ENCODE results near the gene PSMD9.
A peak's percentile ranks its signal among the peaks of the same experiment; 100 is the strongest.

PSMD9 gene

GRCh38 chr12:121960541-121960940 is 72.0 kb downstream of the PSMD9 start:
- Histone ChIP-seq H2AK5ac (ENCODE audit: low read length) (no peak overlapping the region), H3K79me1 (ENCODE audit: low read length) (no peaks in the 10 kb centered on the region), H3K14ac (ENCODE audit: low read length) (no peak overlapping the region), H3K9me3 (ENCODE audit: insufficient read depth, low read depth, low read length) (no peaks in the 10 kb centered on the region), H2BK12ac (ENCODE audit: low read length) (no peak overlapping the region), H2BK5ac (ENCODE audit: low read depth, low read length, poor library complexity) (no peak overlapping the region), H3K4ac (ENCODE audit: low read depth, low read length) (no peak overlapping the region), H3K23ac (ENCODE audit: low read length) (no peak overlapping the region), H3K4me1 (ENCODE audit: control insufficient read depth in 1 of 2, insufficient read depth in 2 of 2, low read length in 2 of 2) (peaks cover 0 to 2% of the 10 kb centered on the region in 2 experiments), H4K12ac (ENCODE audit: low read depth, low read length) (no peak overlapping the region), H3K4me2 (ENCODE audit: low read length) (no peak overlapping the region), H4K8ac (ENCODE audit: low read depth, low read length) (no peak overlapping the region), H3K18ac (ENCODE audit: low read length) (no peak overlapping the region), H4K91ac (ENCODE audit: low read depth, low read length) (no peak overlapping the region), H3K4me3 (ENCODE audit: low read depth, low read length) (no peak overlapping the region), H3K79me2 (ENCODE audit: control insufficient read depth, insufficient read depth, low read length, poor library complexity) (no peaks in the 10 kb centered on the region), H2BK120ac (ENCODE audit: insufficient read depth, low read length, poor library complexity) (no peak overlapping the region), H3K27ac (ENCODE audit: low read depth, low read length) (no peak overlapping the region), H3K27me3 (ENCODE audit: insufficient read depth, low read length) (no peaks in the 10 kb centered on the region), H3K9ac (ENCODE audit: low read length) (no peak overlapping the region), H3K36me3 (ENCODE audit: control insufficient read depth in 1 of 2, insufficient read depth in 2 of 2, low read length in 2 of 2) (peaks cover 0 to 2% of the 10 kb centered on the region in 2 experiments), H2AFZ (ENCODE audit: insufficient read depth, low read length, poor library complexity) (no peak overlapping the region)
- peak; percentile 82 for DNase-seq
- no CpG with 5 or more reads among the region's 7 CpGs for WGBS (ENCODE audit: extremely low coverage, insufficient coverage, insufficient read length)

GRCh38 chr12:121961195-121961879 is 72.7 kb downstream of the PSMD9 start:
- peaks cover 0 to 2% of the 10 kb centered on the region in 2 experiments for H3K4me1 ChIP-seq (ENCODE audit: control insufficient read depth in 1 of 2, insufficient read depth in 2 of 2, low read length in 2 of 2)
- no peak overlapping the region for H2AK5ac ChIP-seq (ENCODE audit: low read length)
- H3K4ac ChIP-seq (ENCODE audit: low read depth, low read length), result no peak overlapping the region
- H2BK5ac ChIP-seq (ENCODE audit: low read depth, low read length, poor library complexity), result no peak overlapping the region
- no peak overlapping the region for H2AFZ ChIP-seq (ENCODE audit: insufficient read depth, low read length, poor library complexity)
- H3K23ac ChIP-seq (ENCODE audit: low read length), result no peak overlapping the region
- H3K36me3 ChIP-seq (ENCODE audit: control insufficient read depth in 1 of 2, insufficient read depth in 2 of 2, low read length in 2 of 2), result peaks cover 0 to 2% of the 10 kb centered on the region in 2 experiments
- H3K79me1 ChIP-seq (ENCODE audit: low read length), result no peaks in the 10 kb centered on the region
- no peak overlapping the region for H2BK12ac ChIP-seq (ENCODE audit: low read length)
- H4K8ac ChIP-seq (ENCODE audit: low read depth, low read length), result no peak overlapping the region
- WGBS (ENCODE audit: extremely low coverage, insufficient coverage, insufficient read length), result 100% methylated on average over 1 of the region's 5 CpGs
- no peaks in the 10 kb centered on the region for H3K9me3 ChIP-seq (ENCODE audit: insufficient read depth, low read depth, low read length)
- no peak overlapping the region for H4K91ac ChIP-seq (ENCODE audit: low read depth, low read length)
- no peak overlapping the region for H2BK120ac ChIP-seq (ENCODE audit: insufficient read depth, low read length, poor library complexity)
- H3K9ac ChIP-seq (ENCODE audit: low read length), result no peak overlapping the region
- H3K18ac ChIP-seq (ENCODE audit: low read length), result no peak overlapping the region
- H3K4me3 ChIP-seq (ENCODE audit: low read depth, low read length), result no peak overlapping the region
- H3K27ac ChIP-seq (ENCODE audit: low read depth, low read length), result no peak overlapping the region
- H4K12ac ChIP-seq (ENCODE audit: low read depth, low read length), result no peak overlapping the region
- H3K27me3 ChIP-seq (ENCODE audit: insufficient read depth, low read length), result no peaks in the 10 kb centered on the region
- H3K14ac ChIP-seq (ENCODE audit: low read length), result no peak overlapping the region
- no peak for DNase-seq
- H3K4me2 ChIP-seq (ENCODE audit: low read length), result no peak overlapping the region
- H3K79me2 ChIP-seq (ENCODE audit: control insufficient read depth, insufficient read depth, low read length, poor library complexity), result no peaks in the 10 kb centered on the region

- peaks cover 0 to 7% of the 10 kb centered on the region in 2 experiments for H3K36me3 ChIP-seq (ENCODE audit: control insufficient read depth in 1 of 2, insufficient read depth in 2 of 2, low read length in 2 of 2)
- H3K27me3 ChIP-seq (ENCODE audit: insufficient read depth, low read length), result no peaks in the 10 kb centered on the region
- H4K91ac ChIP-seq (ENCODE audit: low read depth, low read length), result no peak overlapping the region
- no peak overlapping the region for H2AFZ ChIP-seq (ENCODE audit: insufficient read depth, low read length, poor library complexity)
- WGBS (ENCODE audit: extremely low coverage, insufficient coverage, insufficient read length), result no CpG with 5 or more reads among the region's 15 CpGs
- H2BK120ac ChIP-seq (ENCODE audit: insufficient read depth, low read length, poor library complexity), result no peak overlapping the region
- DNase-seq, result no peak
- H3K4me1 ChIP-seq (ENCODE audit: control insufficient read depth in 1 of 2, insufficient read depth in 2 of 2, low read length in 2 of 2), result peaks cover 0 to 2% of the 10 kb centered on the region in 2 experiments
- no peak overlapping the region for H4K8ac ChIP-seq (ENCODE audit: low read depth, low read length)
- H3K27ac ChIP-seq (ENCODE audit: low read depth, low read length), result no peak overlapping the region
- no peak overlapping the region for H2BK5ac ChIP-seq (ENCODE audit: low read depth, low read length, poor library complexity)
- no peak overlapping the region for H3K4me2 ChIP-seq (ENCODE audit: low read length)
- H2BK12ac ChIP-seq (ENCODE audit: low read length), result no peak overlapping the region
- no peak overlapping the region for H4K12ac ChIP-seq (ENCODE audit: low read depth, low read length)
- no peak overlapping the region for H2AK5ac ChIP-seq (ENCODE audit: low read length)
- no peak overlapping the region for H3K9ac ChIP-seq (ENCODE audit: low read length)
- H3K79me1 ChIP-seq (ENCODE audit: low read length), result no peaks in the 10 kb centered on the region
- no peaks in the 10 kb centered on the region for H3K9me3 ChIP-seq (ENCODE audit: insufficient read depth, low read depth, low read length)
- H3K14ac ChIP-seq (ENCODE audit: low read length), result no peak overlapping the region
- no peak overlapping the region for H3K4ac ChIP-seq (ENCODE audit: low read depth, low read length)
- no peaks in the 10 kb centered on the region for H3K79me2 ChIP-seq (ENCODE audit: control insufficient read depth, insufficient read depth, low read length, poor library complexity)
- no peak overlapping the region for H3K18ac ChIP-seq (ENCODE audit: low read length)
- H3K23ac ChIP-seq (ENCODE audit: low read length), result no peak overlapping the region
- no peak overlapping the region for H3K4me3 ChIP-seq (ENCODE audit: low read depth, low read length)
These were observed 74.9 kb downstream of the PSMD9 start for GRCh38 chr12:121963341-121964018.

- no CpG with 5 or more reads among the region's 9 CpGs for WGBS (ENCODE audit: extremely low coverage, insufficient coverage, insufficient read length)
- Histone ChIP-seq H3K23ac (ENCODE audit: low read length) (no peak overlapping the region), H3K4me1 (ENCODE audit: control insufficient read depth in 1 of 2, insufficient read depth in 2 of 2, low read length in 2 of 2) (peaks cover 0 to 2% of the 10 kb centered on the region in 2 experiments), H3K79me1 (ENCODE audit: low read length) (no peaks in the 10 kb centered on the region), H3K27ac (ENCODE audit: low read depth, low read length) (no peak overlapping the region), H2BK5ac (ENCODE audit: low read depth, low read length, poor library complexity) (no peak overlapping the region), H4K12ac (ENCODE audit: low read depth, low read length) (no peak overlapping the region), H2AFZ (ENCODE audit: insufficient read depth, low read length, poor library complexity) (no peak overlapping the region), H3K4me3 (ENCODE audit: low read depth, low read length) (no peak overlapping the region), H3K18ac (ENCODE audit: low read length) (no peak overlapping the region), H3K27me3 (ENCODE audit: insufficient read depth, low read length) (no peaks in the 10 kb centered on the region), H2BK120ac (ENCODE audit: insufficient read depth, low read length, poor library complexity) (no peak overlapping the region), H3K14ac (ENCODE audit: low read length) (no peak overlapping the region), H4K8ac (ENCODE audit: low read depth, low read length) (no peak overlapping the region), H3K4ac (ENCODE audit: low read depth, low read length) (no peak overlapping the region), H4K91ac (ENCODE audit: low read depth, low read length) (no peak overlapping the region), H3K9me3 (ENCODE audit: insufficient read depth, low read depth, low read length) (no peaks in the 10 kb centered on the region), H3K4me2 (ENCODE audit: low read length) (no peak overlapping the region), H3K79me2 (ENCODE audit: control insufficient read depth, insufficient read depth, low read length, poor library complexity) (no peaks in the 10 kb centered on the region), H3K36me3 (ENCODE audit: control insufficient read depth in 1 of 2, insufficient read depth in 2 of 2, low read length in 2 of 2) (peaks cover 0 to 7% of the 10 kb centered on the region in 2 experiments), H2BK12ac (ENCODE audit: low read length) (no peak overlapping the region), H2AK5ac (ENCODE audit: low read length) (no peak overlapping the region), H3K9ac (ENCODE audit: low read length) (no peak overlapping the region)
- no peak for DNase-seq
These were observed 76.4 kb downstream of the PSMD9 start for GRCh38 chr12:121964813-121965643.
